ENCODE data around the gene LYPD6.
"Not testable (repeated sequence)": the region's sequence is repeated elsewhere in the genome, so short reads cannot be mapped to it uniquely, and the experiment has no call there.

Gene LYPD6

DNA sequence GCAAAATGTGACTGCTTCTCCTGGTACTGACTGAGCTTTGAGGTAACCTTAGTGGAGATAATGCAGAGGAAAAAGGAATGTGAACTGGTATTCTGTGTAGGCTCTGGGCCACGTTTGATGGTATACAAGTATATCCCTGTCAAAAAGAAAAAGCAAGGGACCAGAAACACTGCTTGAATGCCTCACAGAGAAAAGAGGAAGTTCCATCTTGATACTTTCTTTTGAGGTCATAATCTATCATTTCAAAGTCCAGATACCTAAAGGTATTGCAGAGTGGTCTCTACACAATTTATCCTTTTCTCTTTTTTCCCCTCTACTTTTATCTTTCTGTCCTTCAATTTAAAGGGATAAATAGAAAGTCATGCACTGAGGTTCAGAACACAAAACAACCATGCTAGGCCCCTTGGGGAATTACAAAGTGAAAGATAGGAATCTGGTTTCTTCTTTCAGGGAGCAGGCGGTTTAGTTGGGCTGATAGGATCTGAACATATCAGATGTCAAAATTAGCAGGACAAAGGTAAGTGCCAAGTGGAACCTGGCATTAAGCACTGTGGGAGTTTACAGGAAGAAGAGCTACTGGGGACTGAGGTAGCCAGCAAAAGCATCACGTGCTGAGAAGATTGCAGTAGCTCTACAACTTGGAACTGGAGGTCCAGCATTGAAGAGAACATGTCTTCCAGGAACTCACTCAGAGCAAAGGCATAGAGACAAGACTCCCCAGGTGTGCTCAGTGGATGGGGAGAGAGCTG is 121.2 kb downstream of the LYPD6 start:
- no peak for DNase-seq (ENCODE audit: low spot score)

- DNase-seq (ENCODE audit: low spot score): no peak
These were observed 125.9 kb downstream of the LYPD6 start for GRCh38 chr2:149456285-149456684.

DNA sequence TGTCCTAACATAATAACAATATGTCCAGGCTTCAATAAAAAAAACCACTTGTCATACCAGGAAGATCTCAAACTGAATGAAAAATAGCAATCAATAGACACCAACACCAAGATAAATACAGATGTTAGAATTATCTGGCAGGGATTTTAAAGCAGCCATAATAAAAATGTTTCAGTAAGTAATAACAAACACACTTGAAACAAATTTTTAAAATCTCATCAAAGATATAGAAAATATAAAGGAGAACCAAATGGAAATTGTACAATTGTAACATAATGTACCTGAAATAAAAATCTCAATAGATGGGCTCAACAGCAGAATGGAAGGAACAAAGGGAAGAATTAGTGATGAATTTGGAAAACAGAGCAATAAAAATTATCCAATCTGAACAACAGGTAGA is 128.1 kb downstream of the LYPD6 start:
- DNase-seq (ENCODE audit: low spot score): no peak

DNA sequence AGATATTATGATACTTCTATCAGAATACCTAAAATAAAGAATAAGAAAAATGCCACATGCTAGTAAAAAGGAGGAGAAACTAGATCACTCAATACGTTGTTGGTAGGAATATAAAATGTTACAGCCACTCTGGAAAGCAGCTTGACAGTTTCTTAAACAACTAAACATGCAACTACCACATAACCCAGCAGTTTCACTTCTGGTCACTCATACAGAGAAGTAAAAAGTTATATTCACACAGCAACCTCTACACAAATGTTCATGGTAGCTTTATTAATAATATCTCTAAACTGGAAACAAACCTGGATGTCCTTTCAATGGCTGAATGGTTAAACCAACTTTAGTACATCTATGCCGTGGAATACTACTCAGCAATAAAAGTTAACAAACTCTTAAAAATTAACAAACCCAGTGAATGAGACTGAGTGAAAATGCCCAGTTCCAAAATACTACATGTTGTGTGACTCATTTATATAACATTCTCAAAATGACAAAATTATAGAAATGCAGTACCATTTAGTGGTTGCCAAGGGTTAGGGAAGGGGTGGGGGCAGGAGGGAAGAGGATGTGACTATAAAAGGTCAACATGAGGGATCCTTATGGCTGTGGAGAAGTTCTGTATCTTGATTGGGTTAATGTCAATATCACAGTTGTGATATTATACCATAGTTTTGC is 133.1 kb downstream of the LYPD6 start:
- DNase-seq (ENCODE audit: low spot score): no peak

- DNase-seq (ENCODE audit: low spot score): no peak
These were observed 134.0 kb downstream of the LYPD6 start for GRCh38 chr2:149464396-149464795.

- no peak for DNase-seq (ENCODE audit: low spot score)
These were observed 135.5 kb downstream of the LYPD6 start for GRCh38 chr2:149465873-149466272.

DNA sequence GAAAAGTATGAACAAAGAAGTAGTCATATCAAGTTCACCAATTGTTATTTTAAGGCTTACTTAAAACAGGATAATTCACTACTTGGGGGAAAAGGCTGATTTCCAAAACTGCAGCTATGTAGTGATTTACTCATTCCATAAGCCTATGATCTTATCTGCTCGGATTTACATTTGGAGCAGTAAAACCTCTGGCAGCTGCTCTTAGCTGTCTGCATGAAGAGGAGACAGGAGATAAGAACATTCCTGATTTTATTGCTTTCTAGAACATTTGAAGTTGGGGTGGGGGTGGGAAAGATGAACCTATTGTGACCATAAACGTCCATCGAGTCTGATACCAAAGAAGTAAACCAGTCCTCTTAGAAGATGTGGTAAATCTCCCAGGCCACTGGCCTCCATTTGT is 136.2 kb downstream of the LYPD6 start:
- DNase-seq (ENCODE audit: low spot score): no peak

DNA sequence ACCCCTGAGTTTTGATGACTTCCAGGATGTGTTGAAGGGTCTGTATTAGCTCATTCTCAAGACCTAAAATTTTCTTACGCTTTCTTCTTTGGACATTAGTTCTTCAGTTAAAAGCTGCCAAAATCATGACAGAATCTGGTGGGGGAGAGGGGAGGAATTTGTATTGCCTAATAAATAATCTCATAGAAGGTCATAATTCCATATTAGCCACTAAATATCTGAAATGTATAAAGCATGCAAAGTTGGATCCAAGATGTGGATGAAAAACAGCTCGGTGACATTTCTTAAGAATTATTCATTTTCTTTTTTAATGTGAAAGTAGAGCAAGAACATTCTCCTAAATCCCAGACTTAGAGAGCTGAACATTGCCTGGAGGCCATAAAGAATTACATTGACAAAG is 137.0 kb downstream of the LYPD6 start:
- no peak for DNase-seq (ENCODE audit: low spot score)

- no peak for DNase-seq (ENCODE audit: low spot score)
These were observed 138.2 kb downstream of the LYPD6 start for GRCh38 chr2:149468636-149469035.

DNA sequence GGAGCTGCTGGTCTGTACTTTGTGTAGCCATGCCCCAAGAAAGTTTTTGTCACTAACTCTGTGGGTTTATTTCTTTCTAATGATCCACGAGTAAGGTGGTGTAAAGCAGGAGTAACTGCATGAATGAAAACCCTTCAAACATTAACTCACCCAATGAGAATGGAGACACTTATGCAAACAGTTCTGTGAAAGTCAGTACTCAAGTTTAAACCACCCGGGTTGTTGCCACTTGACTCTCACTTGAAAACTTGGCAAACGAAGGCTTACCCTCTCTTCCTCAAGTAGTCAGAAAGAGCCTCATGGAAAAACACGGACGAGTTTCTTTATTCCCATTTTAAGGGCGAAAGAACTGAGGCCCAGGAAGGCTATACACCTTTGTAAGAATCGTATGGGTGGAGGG is 139.7 kb downstream of the LYPD6 start:
- DNase-seq (ENCODE audit: low spot score): no peak

DNA sequence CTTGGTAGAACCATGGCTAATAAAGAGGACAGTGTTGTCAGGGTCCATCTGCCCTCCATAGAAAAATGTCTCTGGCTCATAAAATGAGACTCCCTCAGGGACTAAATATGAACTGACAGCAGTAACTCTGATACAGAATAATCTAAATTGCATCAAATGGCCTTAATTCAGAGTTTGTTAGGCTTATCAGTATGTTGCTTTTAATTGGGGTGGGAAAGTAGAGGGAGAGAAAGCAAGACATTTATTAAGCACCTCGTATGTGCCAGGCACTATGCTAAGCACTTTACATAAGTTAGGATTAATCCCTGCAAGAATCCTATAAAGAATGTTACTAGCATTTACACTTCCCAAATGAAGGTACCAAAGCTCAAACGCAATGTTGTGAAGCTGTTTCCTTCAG is 142.0 kb downstream of the LYPD6 start:
- no peak for DNase-seq (ENCODE audit: low spot score)

GRCh38 chr2:149473068-149473467 is 142.7 kb downstream of the LYPD6 start:
- no peak for DNase-seq (ENCODE audit: low spot score)

- no peak for DNase-seq (ENCODE audit: low spot score)
These were observed 143.1 kb downstream of the LYPD6 start for GRCh38 chr2:149473521-149473920.

DNA sequence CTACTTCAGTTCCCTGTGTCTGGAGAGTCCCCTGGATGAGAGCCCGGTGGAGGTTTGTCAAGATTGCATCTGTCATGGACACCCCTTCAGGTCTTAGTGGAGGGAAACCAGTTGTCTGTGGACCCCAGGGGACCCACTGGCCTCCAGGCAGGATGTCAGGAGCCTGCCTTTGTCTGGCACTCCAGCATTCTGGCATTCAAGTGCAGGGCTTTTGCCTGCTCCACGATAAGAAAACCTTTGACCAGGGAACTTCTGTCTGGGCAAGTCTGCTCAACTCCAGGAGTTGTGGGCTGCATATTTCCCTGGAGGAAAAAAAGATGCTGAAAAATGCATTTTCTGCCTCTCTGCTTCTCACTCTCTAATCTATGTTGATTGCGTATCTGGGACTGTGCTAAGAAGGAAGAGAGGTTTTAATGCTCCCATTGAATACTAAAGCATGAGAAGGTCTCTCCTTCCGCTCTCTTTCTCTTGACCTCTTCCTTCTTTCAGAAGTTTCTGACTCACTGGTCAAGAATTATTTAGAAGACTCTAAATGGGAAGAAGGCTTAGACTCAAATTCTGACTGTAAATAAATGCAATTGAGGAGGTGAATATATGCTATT is 152.7 kb downstream of the LYPD6 start:
- DNase-seq (ENCODE audit: low spot score): peak; percentile 63

- DNase-seq (ENCODE audit: low spot score): no peak
These were observed 156.3 kb downstream of the LYPD6 start for GRCh38 chr2:149486664-149487063.

DNA sequence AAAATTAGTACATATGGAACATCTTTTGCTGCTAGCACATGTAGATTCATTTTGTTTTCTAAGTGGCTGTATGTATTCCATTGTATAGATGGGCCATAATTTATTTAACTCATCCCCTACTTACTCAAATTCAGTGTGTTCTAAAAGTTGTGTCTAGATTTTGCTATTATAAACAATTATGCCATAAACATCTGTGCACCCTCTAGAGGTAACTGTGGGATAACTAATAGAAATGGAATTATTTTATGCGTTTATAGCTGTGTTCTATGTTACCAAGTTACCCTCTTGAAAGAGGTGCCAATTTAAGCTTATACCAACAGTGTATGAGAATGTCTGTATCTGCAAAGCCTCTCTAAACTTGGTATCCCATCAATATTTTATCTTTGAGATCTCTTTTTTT is 156.8 kb downstream of the LYPD6 start:
- DNase-seq (ENCODE audit: low spot score): no peak

GRCh38 chr2:149488706-149489440 is 158.5 kb downstream of the LYPD6 start:
- no peak for DNase-seq (ENCODE audit: low spot score)

- no peak for DNase-seq (ENCODE audit: low spot score)
These were observed 159.1 kb downstream of the LYPD6 start for GRCh38 chr2:149489452-149489851.

- DNase-seq (ENCODE audit: low spot score): no peak
These were observed 159.9 kb downstream of the LYPD6 start for GRCh38 chr2:149490296-149490695.

DNA sequence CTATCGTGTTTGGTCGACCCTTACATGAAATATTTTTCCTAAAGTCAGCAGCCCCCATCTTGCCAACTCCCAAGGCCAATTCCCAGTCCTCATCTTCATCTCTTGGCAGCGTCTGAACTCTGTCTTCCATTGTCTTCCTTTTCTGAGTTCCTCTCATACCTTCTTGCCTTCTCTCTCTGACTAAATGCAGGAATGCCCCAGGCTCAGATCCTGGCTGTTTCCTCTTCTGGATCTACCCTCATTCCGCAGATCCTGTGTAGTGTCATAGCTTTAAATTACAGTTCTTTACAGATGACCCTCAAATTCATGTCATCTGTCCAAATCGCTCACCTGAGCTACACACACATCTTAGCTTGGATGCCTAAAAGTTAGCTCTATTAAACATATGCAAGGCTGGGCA is 162.5 kb downstream of the LYPD6 start:
- DNase-seq (ENCODE audit: low spot score): no peak

- not testable (repeated sequence) for DNase-seq (ENCODE audit: low spot score)
These were observed 168.8 kb downstream of the LYPD6 start for GRCh38 chr2:149499204-149499603.

DNA sequence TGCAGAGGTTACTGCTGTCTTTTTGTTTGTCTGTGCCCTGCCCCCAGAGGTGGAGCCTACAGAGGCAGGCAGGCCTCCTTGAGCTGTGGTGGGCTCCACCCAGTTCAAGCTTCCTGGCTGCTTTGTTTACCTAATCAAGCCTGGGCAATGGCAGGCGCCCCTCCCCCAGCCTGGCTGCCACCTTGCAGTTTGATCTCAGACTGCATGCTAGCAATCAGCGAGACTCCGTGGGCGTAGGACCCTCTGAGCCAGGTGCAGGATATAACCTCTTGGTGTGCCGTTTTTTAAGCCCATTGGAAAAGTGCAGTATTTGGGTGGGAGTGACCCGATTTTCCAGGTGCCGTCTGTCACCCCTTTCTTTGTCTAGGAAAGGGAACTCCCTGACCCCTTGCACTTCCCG is 176.4 kb downstream of the LYPD6 start:
- not testable (repeated sequence) for DNase-seq (ENCODE audit: low spot score)

DNA sequence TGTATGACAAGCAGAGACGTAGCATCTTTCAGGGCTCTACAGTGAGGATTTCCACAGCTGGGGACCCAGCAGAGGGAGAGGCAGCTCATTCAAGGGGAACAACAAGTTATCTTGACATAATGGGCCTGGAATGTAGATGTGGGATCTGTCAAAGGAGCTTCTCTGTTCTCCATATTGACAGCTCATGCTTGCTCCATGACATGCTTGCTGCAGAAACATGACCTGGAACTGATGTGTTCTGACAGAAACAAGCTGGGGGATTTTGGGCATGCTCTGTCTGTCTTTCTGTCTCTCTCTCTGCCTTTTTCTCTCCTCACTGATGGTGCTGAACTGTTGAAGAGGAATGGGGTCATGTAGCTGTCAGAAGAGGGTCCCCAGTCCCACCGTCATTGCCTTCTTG is 177.6 kb downstream of the LYPD6 start:
- DNase-seq (ENCODE audit: low spot score): no peak

Measured in COLO829 (cell line).